ENCODE results near the gene GOLGA6L10.
"Not testable (repeated sequence)": the region's sequence is repeated elsewhere in the genome, so short reads cannot be mapped to it uniquely, and the experiment has no call there.

Gene GOLGA6L10

DNA sequence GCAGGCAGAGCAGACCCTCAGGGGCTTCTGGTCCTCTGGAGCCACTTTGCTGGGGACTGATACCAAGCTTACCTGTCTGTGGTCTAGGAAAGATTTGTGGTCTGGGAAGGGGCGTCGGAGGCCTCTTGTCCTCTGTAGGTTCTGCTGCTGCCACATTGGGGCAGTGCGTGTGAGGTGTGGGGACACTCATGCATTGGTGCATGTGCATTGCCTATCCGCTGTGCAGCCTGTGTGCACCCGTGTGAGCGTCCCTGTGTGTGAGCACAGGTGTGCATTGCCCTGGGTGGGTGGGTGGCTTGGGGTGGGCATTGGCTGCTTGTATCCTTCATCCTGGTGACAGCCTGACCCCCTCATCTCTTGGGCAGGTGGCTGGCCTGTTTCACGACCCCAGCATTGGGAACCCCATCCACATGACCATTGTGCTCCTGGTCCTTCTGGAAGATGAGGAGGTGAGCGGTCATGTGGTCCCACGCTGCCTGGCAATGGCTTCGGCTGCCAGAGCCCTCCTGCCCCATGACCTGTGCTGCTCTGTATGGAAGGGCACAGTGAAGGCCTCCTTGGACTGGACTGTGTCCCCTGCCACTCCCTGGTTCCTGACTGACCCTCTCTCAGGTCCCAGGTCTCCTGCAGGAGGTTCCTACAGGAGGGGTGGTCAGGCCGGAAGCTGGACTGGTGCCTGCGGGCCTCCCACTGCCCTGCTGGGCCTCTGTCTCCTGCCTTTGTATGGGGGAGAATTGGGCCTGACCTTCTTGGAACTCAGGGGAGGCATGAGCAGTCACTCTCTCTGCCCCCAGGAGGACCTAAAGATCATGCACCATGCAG, 45.1 kb downstream of the GOLGA6L10 start:
- Histone ChIP-seq H4K20me1 (ENCODE audit: low read depth, low read length) (no peaks in the 10 kb centered on the region), H3K9ac (ENCODE audit: low read length) (no peak overlapping the region), H3K9me2 (replicated peaks; ENCODE audit: insufficient read depth, low read length) (no peaks in the 10 kb centered on the region), H2AFZ (ENCODE audit: low read depth, low read length, severe bottlenecking) (no peak overlapping the region), H3K9me3 (ENCODE audit: insufficient read depth, low read length) (no peaks in the 10 kb centered on the region), H3K4me3 (ENCODE audit: insufficient read depth, low read length, poor library complexity, severe bottlenecking) (no peak overlapping the region), H3K36me3 (ENCODE audit: low read length) (no peaks in the 10 kb centered on the region), H3K4me2 (ENCODE audit: low read depth, low read length, poor library complexity, severe bottlenecking) (no peak overlapping the region), H3K79me2 (ENCODE audit: insufficient read depth, low read length) (no peaks in the 10 kb centered on the region), H3K27ac (ENCODE audit: low read depth, low read length) (no peak overlapping the region), H3F3A (ENCODE audit: insufficient read depth) (no peaks in the 10 kb centered on the region), H3K27me3 (ENCODE audit: low read length) (no peaks in the 10 kb centered on the region)
- no peak for TF ChIP-seq EZH2phosphoT487 (conservative IDR thresholded peaks at IDR 0.05; ENCODE audit: low read length)
- TF ChIP-seq, protein P1, sequence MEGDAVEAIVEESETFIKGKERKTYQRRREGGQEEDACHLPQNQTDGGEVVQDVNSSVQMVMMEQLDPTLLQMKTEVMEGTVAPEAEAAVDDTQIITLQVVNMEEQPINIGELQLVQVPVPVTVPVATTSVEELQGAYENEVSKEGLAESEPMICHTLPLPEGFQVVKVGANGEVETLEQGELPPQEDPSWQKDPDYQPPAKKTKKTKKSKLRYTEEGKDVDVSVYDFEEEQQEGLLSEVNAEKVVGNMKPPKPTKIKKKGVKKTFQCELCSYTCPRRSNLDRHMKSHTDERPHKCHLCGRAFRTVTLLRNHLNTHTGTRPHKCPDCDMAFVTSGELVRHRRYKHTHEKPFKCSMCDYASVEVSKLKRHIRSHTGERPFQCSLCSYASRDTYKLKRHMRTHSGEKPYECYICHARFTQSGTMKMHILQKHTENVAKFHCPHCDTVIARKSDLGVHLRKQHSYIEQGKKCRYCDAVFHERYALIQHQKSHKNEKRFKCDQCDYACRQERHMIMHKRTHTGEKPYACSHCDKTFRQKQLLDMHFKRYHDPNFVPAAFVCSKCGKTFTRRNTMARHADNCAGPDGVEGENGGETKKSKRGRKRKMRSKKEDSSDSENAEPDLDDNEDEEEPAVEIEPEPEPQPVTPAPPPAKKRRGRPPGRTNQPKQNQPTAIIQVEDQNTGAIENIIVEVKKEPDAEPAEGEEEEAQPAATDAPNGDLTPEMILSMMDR (IDR thresholded peaks at IDR 0.05; ENCODE audit: insufficient read depth, low read length, poor library complexity, severe bottlenecking): no peak

DNA sequence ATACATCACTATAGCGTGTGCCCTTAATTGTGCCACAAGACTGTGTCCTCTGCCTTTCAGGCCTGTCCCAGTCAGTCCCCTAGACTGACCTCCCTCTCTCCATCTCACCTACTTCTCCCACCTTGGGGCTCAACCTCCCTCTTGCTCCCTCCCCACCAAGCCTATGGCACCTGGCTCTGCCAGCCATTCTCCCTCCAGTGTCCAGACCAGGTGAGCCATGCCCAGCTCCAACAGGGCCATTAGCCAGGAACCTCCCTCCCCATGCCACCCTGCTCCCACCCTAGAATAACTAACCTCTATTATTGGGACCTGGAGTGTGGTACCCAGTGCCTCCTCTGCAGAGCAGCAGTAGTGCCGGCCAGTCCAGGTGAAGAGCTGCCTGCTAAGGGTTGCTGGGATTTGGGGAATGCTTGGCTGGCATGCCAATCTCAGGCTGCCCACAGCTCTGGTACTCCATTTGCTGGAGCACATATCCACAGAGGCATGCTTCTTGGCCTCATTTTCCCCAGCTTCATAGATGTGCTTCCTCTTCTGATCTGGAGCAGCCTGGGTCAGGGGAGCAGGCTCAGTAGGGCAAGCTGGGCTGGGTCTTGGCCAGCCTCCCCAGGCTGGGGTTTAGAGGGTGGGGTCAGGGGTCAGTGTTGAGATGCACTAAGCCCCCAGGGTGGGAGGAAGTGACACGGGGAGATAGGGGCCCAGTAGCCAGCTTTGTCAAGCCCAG, 47.8 kb downstream of the GOLGA6L10 start:
- H3K27ac ChIP-seq (ENCODE audit: low read depth, low read length): no peak overlapping the region
- H3F3A ChIP-seq (ENCODE audit: insufficient read depth): no peaks in the 10 kb centered on the region
- no peak for TF ChIP-seq EZH2phosphoT487 (conservative IDR thresholded peaks at IDR 0.05; ENCODE audit: low read length)
- TF ChIP-seq, protein P1 (IDR thresholded peaks at IDR 0.05; ENCODE audit: insufficient read depth, low read length, poor library complexity, severe bottlenecking): no peak
- no peaks in the 10 kb centered on the region for H3K27me3 ChIP-seq (ENCODE audit: low read length)
- no peaks in the 10 kb centered on the region for H3K9me3 ChIP-seq (ENCODE audit: insufficient read depth, low read length)
- H3K4me2 ChIP-seq (ENCODE audit: low read depth, low read length, poor library complexity, severe bottlenecking): no peak overlapping the region
- H3K79me2 ChIP-seq (ENCODE audit: insufficient read depth, low read length): no peaks in the 10 kb centered on the region
- H2AFZ ChIP-seq (ENCODE audit: low read depth, low read length, severe bottlenecking): no peak overlapping the region
- H3K4me3 ChIP-seq (ENCODE audit: insufficient read depth, low read length, poor library complexity, severe bottlenecking): no peak overlapping the region
- H3K9me2 ChIP-seq (replicated peaks; ENCODE audit: insufficient read depth, low read length): no peaks in the 10 kb centered on the region
- no peak overlapping the region for H3K9ac ChIP-seq (ENCODE audit: low read length)
- no peaks in the 10 kb centered on the region for H3K36me3 ChIP-seq (ENCODE audit: low read length)
- no peaks in the 10 kb centered on the region for H4K20me1 ChIP-seq (ENCODE audit: low read depth, low read length)

DNA sequence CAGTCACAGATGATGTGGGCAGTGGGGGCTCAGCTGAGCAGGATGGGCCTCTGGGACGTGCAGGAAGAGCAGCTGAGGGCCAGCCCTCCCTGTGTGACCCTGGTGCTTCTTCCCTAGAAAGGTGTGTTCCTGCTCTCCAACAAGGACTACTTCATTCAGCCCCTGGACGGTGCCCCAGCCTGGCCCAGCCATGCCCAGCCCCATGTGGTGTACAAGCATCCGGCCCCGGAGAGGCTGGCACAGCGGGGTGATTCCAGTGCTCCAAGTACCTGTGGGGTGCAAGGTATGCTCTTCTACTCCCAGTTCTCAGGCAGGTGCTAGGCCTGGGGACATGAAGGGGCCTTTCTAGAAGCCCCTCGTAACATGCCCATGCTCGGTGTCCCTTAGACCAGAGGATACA, 48.4 kb downstream of the GOLGA6L10 start:
- TF ChIP-seq, protein P1 (IDR thresholded peaks at IDR 0.05; ENCODE audit: insufficient read depth, low read length, poor library complexity, severe bottlenecking): no peak
- no peak for TF ChIP-seq EZH2phosphoT487 (conservative IDR thresholded peaks at IDR 0.05; ENCODE audit: low read length)
- Histone ChIP-seq H3K9me3 (ENCODE audit: insufficient read depth, low read length) (no peaks in the 10 kb centered on the region), H3K79me2 (ENCODE audit: insufficient read depth, low read length) (no peaks in the 10 kb centered on the region), H3K36me3 (ENCODE audit: low read length) (no peaks in the 10 kb centered on the region), H3K27me3 (ENCODE audit: low read length) (no peaks in the 10 kb centered on the region), H2AFZ (ENCODE audit: low read depth, low read length, severe bottlenecking) (no peak overlapping the region), H3K4me3 (ENCODE audit: insufficient read depth, low read length, poor library complexity, severe bottlenecking) (no peak overlapping the region), H3K9me2 (replicated peaks; ENCODE audit: insufficient read depth, low read length) (no peaks in the 10 kb centered on the region), H4K20me1 (ENCODE audit: low read depth, low read length) (no peaks in the 10 kb centered on the region), H3K9ac (ENCODE audit: low read length) (no peak overlapping the region), H3K4me2 (ENCODE audit: low read depth, low read length, poor library complexity, severe bottlenecking) (no peak overlapping the region), H3F3A (ENCODE audit: insufficient read depth) (no peaks in the 10 kb centered on the region), H3K27ac (ENCODE audit: low read depth, low read length) (no peak overlapping the region)

DNA sequence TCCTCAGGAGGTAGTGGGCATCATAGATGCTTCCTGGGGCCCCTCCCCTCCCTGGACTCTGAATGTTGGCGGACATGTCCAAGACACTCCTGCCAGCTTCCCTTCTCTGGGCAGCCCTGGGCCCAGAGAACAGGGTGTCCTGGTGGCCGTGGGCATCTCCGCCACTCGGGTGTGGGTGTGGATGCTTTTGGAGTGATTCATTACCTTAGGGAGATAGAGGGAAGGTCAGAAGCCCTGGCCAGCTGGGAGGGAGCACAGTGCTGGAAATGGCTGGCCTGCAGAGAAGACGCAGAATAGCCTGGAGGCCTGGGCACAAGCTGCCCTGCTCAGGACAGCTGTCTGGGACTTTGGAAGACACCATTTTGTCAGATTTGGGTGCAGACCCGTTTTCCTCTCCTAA, 48.9 kb downstream of the GOLGA6L10 start:
- not testable (repeated sequence) for H3K27ac ChIP-seq (ENCODE audit: low read depth, low read length); H3F3A ChIP-seq (ENCODE audit: insufficient read depth); H3K9ac ChIP-seq (ENCODE audit: low read length); H3K4me2 ChIP-seq (ENCODE audit: low read depth, low read length, poor library complexity, severe bottlenecking); H3K4me3 ChIP-seq (ENCODE audit: insufficient read depth, low read length, poor library complexity, severe bottlenecking); H2AFZ ChIP-seq (ENCODE audit: low read depth, low read length, severe bottlenecking); H3K36me3 ChIP-seq (ENCODE audit: low read length); H3K9me3 ChIP-seq (ENCODE audit: insufficient read depth, low read length); H3K79me2 ChIP-seq (ENCODE audit: insufficient read depth, low read length); H4K20me1 ChIP-seq (ENCODE audit: low read depth, low read length); H3K9me2 ChIP-seq (replicated peaks; ENCODE audit: insufficient read depth, low read length); H3K27me3 ChIP-seq (ENCODE audit: low read length)

DNA sequence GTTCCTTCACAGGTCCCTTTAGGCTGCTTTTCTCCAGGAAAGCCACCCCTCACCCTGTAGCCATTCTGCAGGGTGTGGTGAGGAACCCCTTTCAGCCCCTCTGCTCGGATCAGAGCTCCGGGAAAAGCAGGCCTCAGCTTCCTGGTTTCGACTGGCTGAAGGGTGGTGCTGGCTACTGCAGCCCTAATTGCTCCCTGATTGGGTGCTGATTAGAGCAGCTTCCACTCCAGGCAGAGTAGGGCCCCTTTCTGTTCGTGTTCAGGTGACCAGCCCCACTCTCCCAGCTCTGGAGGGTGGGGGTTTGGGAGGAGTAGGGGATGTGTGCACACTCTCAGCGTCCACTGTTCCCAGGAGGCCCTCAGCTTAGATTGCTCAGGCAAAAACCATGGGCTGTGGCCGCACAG, 49.8 kb downstream of the GOLGA6L10 start:
- H3K27me3 ChIP-seq (ENCODE audit: low read length); H3K4me3 ChIP-seq (ENCODE audit: insufficient read depth, low read length, poor library complexity, severe bottlenecking); H3K9me3 ChIP-seq (ENCODE audit: insufficient read depth, low read length); H3K27ac ChIP-seq (ENCODE audit: low read depth, low read length); H3K4me2 ChIP-seq (ENCODE audit: low read depth, low read length, poor library complexity, severe bottlenecking); H2AFZ ChIP-seq (ENCODE audit: low read depth, low read length, severe bottlenecking); H3K9me2 ChIP-seq (replicated peaks; ENCODE audit: insufficient read depth, low read length); H3K79me2 ChIP-seq (ENCODE audit: insufficient read depth, low read length); H4K20me1 ChIP-seq (ENCODE audit: low read depth, low read length); H3K9ac ChIP-seq (ENCODE audit: low read length); H3K36me3 ChIP-seq (ENCODE audit: low read length); H3F3A ChIP-seq (ENCODE audit: insufficient read depth): not testable (repeated sequence)
